H9 (cell line): Measurements from ENCODE around the gene PDHX. TPM values are rescaled to one million over a fixed set of nuclear protein-coding genes. Genes with fewer than 3 reads are reported as not detected.

Source experiments
- DNase-seq: peaks from one replicate; pipeline ENCODE4 v3.0.0-alpha.2; 2017
- H2AFZ ChIP-seq: one replicate; pipeline ENCODE4 v1.6.1; 2013; ENCODE audit warnings: mild to moderate bottlenecking, low read length, control low read depth, moderate library complexity
- H2AK5ac ChIP-seq: 2 replicates; pipeline ENCODE4 v1.6.1; 2013; ENCODE audit warnings: low read length, control low read depth, mixed read lengths; ENCODE audit not compliant: insufficient read length
- H2BK120ac ChIP-seq: one replicate; pipeline ENCODE4 v1.6.1; 2013; ENCODE audit warnings: low read depth, mild to moderate bottlenecking, low read length, control low read depth, inconsistent platforms; ENCODE audit not compliant: poor library complexity, severe bottlenecking
- H2BK12ac ChIP-seq: 2 replicates; pipeline ENCODE4 v1.6.1; 2013; ENCODE audit warnings: low read length, control low read depth, mixed read lengths, low read depth; ENCODE audit not compliant: insufficient read length
- H2BK15ac ChIP-seq: 2 replicates; pipeline ENCODE4 v1.6.1; 2013; ENCODE audit warnings: low read depth, low read length, control low read depth
- H2BK20ac ChIP-seq: one replicate; pipeline ENCODE4 v1.6.1; 2013; ENCODE audit warnings: low read depth, mild to moderate bottlenecking, low read length, control low read depth, inconsistent platforms; ENCODE audit not compliant: poor library complexity, severe bottlenecking
- H2BK5ac ChIP-seq: 2 replicates; pipeline ENCODE4 v1.6.1; 2013; ENCODE audit warnings: low read length, control low read depth, mixed read lengths; ENCODE audit not compliant: insufficient read length
- H3K14ac ChIP-seq: 2 replicates; pipeline ENCODE4 v1.6.1; 2013; ENCODE audit warnings: low read length, control low read depth; ENCODE audit not compliant: insufficient read depth
- H3K18ac ChIP-seq: 2 replicates; pipeline ENCODE4 v1.6.1; 2013; ENCODE audit warnings: low read depth, mild to moderate bottlenecking, mixed read lengths, low read length, control low read depth; ENCODE audit not compliant: insufficient read length
- H3K23ac ChIP-seq: 2 replicates; pipeline ENCODE4 v1.6.1; 2013; ENCODE audit warnings: low read length, control low read depth, mixed read lengths, low read depth; ENCODE audit not compliant: insufficient read length
- H3K23me2 ChIP-seq: 2 replicates; pipeline ENCODE4 v1.6.1; 2013; ENCODE audit warnings: low read depth, mild to moderate bottlenecking, mixed read lengths, low read length, control low read depth; ENCODE audit not compliant: insufficient read length, poor library complexity, severe bottlenecking
- H3K27ac ChIP-seq: 2 replicates; pipeline ENCODE4 v1.5.1; 2013; ENCODE audit warnings: low read length, control low read depth, mixed read lengths, low read depth; ENCODE audit not compliant: insufficient read length
- H3K27me3 ChIP-seq: 2 replicates; pipeline ENCODE4 v1.6.1; 2013; ENCODE audit warnings: low read length, control low read depth, inconsistent platforms; ENCODE audit not compliant: insufficient read depth
- H3K4ac ChIP-seq: 2 replicates; pipeline ENCODE4 v1.6.1; 2013; ENCODE audit warnings: low read depth, mild to moderate bottlenecking, control low read depth, inconsistent platforms, low read length, moderate library complexity
- H3K4me1 ChIP-seq: 2 replicates; pipeline ENCODE4 v1.6.1; 2013; ENCODE audit warnings: low read length, control low read depth, inconsistent platforms; ENCODE audit not compliant: insufficient read depth
- H3K4me2 ChIP-seq: 2 replicates; pipeline ENCODE4 v1.6.1; 2013; ENCODE audit warnings: low read length, control low read depth, mixed read lengths; ENCODE audit not compliant: insufficient read length, insufficient read depth
- H3K56ac ChIP-seq: 2 replicates; pipeline ENCODE4 v1.6.1; 2013; ENCODE audit warnings: low read depth, mild to moderate bottlenecking, mixed read lengths, low read length, control low read depth; ENCODE audit not compliant: insufficient read length
- H3K79me1 ChIP-seq: 2 replicates; pipeline ENCODE4 v1.6.1; 2013; ENCODE audit warnings: low read depth, mild to moderate bottlenecking, moderate library complexity, low read length, control low read depth, inconsistent platforms; ENCODE audit not compliant: insufficient read depth, poor library complexity, severe bottlenecking
- H3K79me2 ChIP-seq: 2 replicates; pipeline ENCODE4 v1.6.1; 2013; ENCODE audit warnings: low read length, control low read depth, inconsistent platforms; ENCODE audit not compliant: insufficient read depth
- H3K9ac ChIP-seq: 2 replicates; pipeline ENCODE4 v1.6.1; 2013; ENCODE audit warnings: low read length, control low read depth, mixed read lengths; ENCODE audit not compliant: insufficient read length; ENCODE audit errors: extremely low read depth
- H3K9me3 ChIP-seq: one replicate; pipeline ENCODE4 v1.6.1; 2013; ENCODE audit warnings: low read depth, low read length, inconsistent platforms; ENCODE audit not compliant: control insufficient read depth
- H3T11ph ChIP-seq: one replicate; pipeline ENCODE4 v1.6.1; 2013; ENCODE audit warnings: mild to moderate bottlenecking, low read length, control low read depth, inconsistent platforms
- H4K20me1 ChIP-seq: one replicate; pipeline ENCODE4 v1.6.1; 2013; ENCODE audit not compliant: control insufficient read depth, insufficient read length, insufficient read depth
- H4K5ac ChIP-seq: 2 replicates; pipeline ENCODE4 v1.6.1; 2013; ENCODE audit warnings: low read depth, mild to moderate bottlenecking, mixed read lengths, low read length, control low read depth; ENCODE audit not compliant: insufficient read length
- H4K8ac ChIP-seq: replicated peaks from 2 replicates; pipeline ENCODE4 v1.6.1; 2013; ENCODE audit warnings: low read length, control low read depth, mixed read lengths, low read depth; ENCODE audit not compliant: insufficient read length
- H4K91ac ChIP-seq: 2 replicates; pipeline ENCODE4 v1.6.1; 2013; ENCODE audit warnings: low read depth, mild to moderate bottlenecking, moderate library complexity, mixed read lengths, low read length, control low read depth; ENCODE audit not compliant: insufficient read length
- H3K27ac Mint-ChIP-seq, 3 experiments: 2 replicates in 2 of 3; 3 replicates in 1 of 3; pipeline ENCODE4 v1.8.0; 2020 to 2021; ENCODE audit warnings: mixed read lengths in 3 of 3, mild to moderate bottlenecking in 1 of 3, moderate library complexity in 1 of 3
- H3K27me3 Mint-ChIP-seq: 2 replicates; pipeline ENCODE4 v1.8.0; 2021; ENCODE audit warnings: low read depth, mild to moderate bottlenecking, moderate library complexity, mixed read lengths
- H3K36me3 Mint-ChIP-seq, 3 experiments: 2 replicates in 2 of 3; 3 replicates in 1 of 3; pipeline ENCODE4 v1.8.0; 2020 to 2021; ENCODE audit warnings: low read depth in 3 of 3, mixed read lengths in 3 of 3; ENCODE audit not compliant: insufficient read depth in 1 of 3
- H3K4me1 Mint-ChIP-seq, 2 experiments: 2 replicates each; pipeline ENCODE4 v1.8.0; 2020; ENCODE audit warnings: mixed read lengths in 2 of 2
- H3K4me3 Mint-ChIP-seq, 2 experiments: 2 replicates in 1 of 2; 3 replicates in 1 of 2; pipeline ENCODE4 v1.8.0; 2020 to 2021; ENCODE audit warnings: mild to moderate bottlenecking in 2 of 2, mixed read lengths in 2 of 2, moderate library complexity in 1 of 2
- H3K9me3 Mint-ChIP-seq, 2 experiments: 2 replicates in 1 of 2; 3 replicates in 1 of 2; pipeline ENCODE4 v1.8.0; 2020; ENCODE audit warnings: mild to moderate bottlenecking in 2 of 2, mixed read lengths in 2 of 2, moderate library complexity in 1 of 2
- WGBS: extraction: QIAGEN DNeasy Blood & Tissue Kit; methylation state at CpG from one replicate; pipeline ENCODE4 v1.1.7; 2013; ENCODE audit warnings: missing lambda C conversion rate, low lambda C conversion rate, mixed read lengths; ENCODE audit not compliant: insufficient read length; ENCODE audit errors: extremely low coverage; 5-methylcytosine and 5-hydroxymethylcytosine counted together
- total RNA-seq: library from RNA; stranded (reverse); gene quantifications from 2 replicates; pipeline ENCODE4 v1.2.1, GENCODE V29; 2021
- TF ChIP-seq, protein P1 (sequence below): fragments of 200-600 bp; sonication (generic); conservative IDR thresholded peaks from 3 replicates; pipeline ENCODE4 v1.8.0; 2021; ENCODE audit warnings: antibody characterized with exemption, mild to moderate bottlenecking

Gene PDHX
- total RNA-seq, 1 experiment from 2014 or later: 40.1 TPM

DNA sequence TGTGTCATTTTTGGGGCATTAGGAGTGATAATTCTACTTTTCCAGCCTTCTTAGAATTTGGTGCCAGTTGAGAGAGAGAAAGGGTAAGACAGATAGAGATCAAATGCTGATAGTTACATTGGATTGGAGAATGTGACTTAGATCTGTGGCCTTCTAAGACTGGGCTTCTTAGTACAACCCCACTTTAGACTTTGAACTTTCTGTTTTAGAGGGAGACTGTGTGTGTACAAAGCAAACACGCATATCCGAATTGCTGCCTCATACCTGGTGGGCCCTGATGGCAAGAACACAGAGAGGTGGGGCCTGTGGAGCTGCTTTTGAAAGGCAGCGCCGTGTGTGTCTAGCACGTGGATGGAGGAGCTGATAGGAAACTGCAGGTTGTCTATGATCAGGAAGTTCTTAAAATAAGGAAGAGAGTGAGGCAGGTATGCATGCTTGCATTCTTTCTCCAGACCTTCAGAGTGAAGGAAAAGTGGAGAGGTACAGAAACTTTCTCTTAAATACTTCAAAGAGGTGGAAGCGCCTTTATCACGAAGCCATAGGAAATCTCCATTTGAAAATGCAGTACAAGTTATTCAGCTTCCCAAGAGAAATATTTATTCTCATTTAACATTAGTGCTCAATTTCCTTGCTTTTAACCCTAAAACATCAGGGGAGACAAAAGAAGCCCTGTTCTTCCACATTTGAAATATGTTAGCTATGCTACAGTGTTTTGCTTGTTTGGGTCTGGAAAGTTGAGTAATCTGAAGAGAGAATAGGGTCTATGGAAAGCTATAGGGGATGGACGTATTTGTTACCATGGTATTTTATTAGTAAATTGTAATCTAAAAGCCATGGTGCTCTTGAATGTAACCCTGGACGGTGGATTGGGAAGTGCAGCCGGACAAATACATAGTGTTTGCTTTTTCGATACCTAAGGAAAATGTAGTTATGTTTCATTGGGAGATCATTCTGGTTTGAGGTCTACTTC, 13.7 kb downstream of the PDHX start:
- Mint-ChIP-seq H3K27ac (peak overlapping the region in 2 of 3 experiments; percentile 3 to 16; a peak in 2 of 7 replicates), H3K9me3 (no peaks in the 10 kb centered on the region), H3K4me1 (peaks cover 18 to 28% of the 10 kb centered on the region in 2 experiments), H3K27me3 (no peaks in the 10 kb centered on the region), H3K4me3 (no peak overlapping the region), H3K36me3 (peaks cover 0 to 10% (median 1%) of the 10 kb centered on the region in 3 experiments; a peak in 4 of 7 replicates)
- Histone ChIP-seq H3K4me2 (no peak overlapping the region), H3K14ac (no peak overlapping the region), H2BK12ac (no peak overlapping the region), H3T11ph (no peak overlapping the region), H2BK20ac (no peak overlapping the region), H3K23me2 (no peaks in the 10 kb centered on the region), H3K79me2 (peaks cover 5% of the 10 kb centered on the region; the same call in 1 of the 2 replicates), H3K4me1 (no peaks in the 10 kb centered on the region; the same call in 1 of the 2 replicates), H3K9me3 (no peaks in the 10 kb centered on the region), H4K5ac (no peak overlapping the region), H3K27ac (no peak overlapping the region), H4K20me1 (no peaks in the 10 kb centered on the region), H3K27me3 (no peaks in the 10 kb centered on the region), H2BK120ac (no peak overlapping the region), H3K56ac (no peak overlapping the region), H2BK15ac (no peak overlapping the region), H2AK5ac (peak overlapping the region; percentile 78), H3K4ac (no peak overlapping the region), H2BK5ac (no peak overlapping the region), H2AFZ (no peak overlapping the region), H4K8ac (no peak overlapping the region), H3K18ac (no peak overlapping the region), H4K91ac (no peak overlapping the region), H3K23ac (no peak overlapping the region), H3K79me1 (no peaks in the 10 kb centered on the region), H3K9ac (no peak overlapping the region)
- WGBS: no CpG with 5 or more reads among the region's 11 CpGs
- no peak for DNase-seq
- TF ChIP-seq, protein P1, sequence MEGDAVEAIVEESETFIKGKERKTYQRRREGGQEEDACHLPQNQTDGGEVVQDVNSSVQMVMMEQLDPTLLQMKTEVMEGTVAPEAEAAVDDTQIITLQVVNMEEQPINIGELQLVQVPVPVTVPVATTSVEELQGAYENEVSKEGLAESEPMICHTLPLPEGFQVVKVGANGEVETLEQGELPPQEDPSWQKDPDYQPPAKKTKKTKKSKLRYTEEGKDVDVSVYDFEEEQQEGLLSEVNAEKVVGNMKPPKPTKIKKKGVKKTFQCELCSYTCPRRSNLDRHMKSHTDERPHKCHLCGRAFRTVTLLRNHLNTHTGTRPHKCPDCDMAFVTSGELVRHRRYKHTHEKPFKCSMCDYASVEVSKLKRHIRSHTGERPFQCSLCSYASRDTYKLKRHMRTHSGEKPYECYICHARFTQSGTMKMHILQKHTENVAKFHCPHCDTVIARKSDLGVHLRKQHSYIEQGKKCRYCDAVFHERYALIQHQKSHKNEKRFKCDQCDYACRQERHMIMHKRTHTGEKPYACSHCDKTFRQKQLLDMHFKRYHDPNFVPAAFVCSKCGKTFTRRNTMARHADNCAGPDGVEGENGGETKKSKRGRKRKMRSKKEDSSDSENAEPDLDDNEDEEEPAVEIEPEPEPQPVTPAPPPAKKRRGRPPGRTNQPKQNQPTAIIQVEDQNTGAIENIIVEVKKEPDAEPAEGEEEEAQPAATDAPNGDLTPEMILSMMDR: no peak
